CD4-positive, alpha-beta T cell treated with Interleukin-15 for 1 hour (primary cell): Measurements from ENCODE around the gene KIAA1328.

Source experiments
- DNase-seq: peaks from one replicate; pipeline ENCODE4 v3.0.0-alpha.2; 2020

Gene KIAA1328

DNA sequence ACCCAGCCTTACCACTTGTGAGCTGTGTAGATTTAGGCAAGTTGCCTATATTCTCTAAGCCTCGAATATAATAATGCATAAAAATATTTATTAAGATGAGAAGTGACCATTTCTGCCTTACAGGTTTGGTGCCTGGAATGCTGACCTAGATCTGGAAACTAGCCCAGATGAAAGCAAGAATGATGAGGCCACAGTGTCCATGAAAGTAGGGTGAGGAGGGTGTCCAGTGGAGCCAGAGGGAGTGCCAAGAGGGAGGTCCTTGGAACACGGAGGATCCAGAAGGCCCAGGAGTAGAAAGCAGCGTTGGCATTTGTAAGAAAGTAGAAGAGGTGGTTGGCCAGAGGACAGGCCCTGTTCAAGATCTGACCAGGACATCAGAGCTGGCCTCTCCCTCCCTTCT, 402.3 kb downstream of the KIAA1328 start:
- DNase-seq: no peak

DNA sequence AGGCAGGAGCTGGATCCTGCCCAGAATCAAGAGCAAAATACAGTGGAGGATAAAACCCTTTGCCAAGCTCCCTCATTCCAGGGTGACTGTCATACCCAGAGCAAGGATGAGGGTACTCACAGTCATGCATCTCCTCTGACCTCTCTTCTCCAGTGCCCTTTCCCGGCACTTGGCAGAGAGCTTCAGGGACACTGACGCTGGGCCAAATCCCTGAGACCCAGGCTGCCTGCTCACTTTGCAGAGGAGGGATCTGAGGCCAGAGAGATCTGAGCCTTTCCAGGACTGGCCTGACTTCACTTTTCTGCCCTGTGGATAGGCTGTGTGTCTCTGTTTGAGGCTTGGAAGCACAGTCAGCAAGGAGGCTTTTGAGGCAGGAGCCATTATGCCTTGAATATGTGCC, 406.7 kb downstream of the KIAA1328 start:
- no peak for DNase-seq

DNA sequence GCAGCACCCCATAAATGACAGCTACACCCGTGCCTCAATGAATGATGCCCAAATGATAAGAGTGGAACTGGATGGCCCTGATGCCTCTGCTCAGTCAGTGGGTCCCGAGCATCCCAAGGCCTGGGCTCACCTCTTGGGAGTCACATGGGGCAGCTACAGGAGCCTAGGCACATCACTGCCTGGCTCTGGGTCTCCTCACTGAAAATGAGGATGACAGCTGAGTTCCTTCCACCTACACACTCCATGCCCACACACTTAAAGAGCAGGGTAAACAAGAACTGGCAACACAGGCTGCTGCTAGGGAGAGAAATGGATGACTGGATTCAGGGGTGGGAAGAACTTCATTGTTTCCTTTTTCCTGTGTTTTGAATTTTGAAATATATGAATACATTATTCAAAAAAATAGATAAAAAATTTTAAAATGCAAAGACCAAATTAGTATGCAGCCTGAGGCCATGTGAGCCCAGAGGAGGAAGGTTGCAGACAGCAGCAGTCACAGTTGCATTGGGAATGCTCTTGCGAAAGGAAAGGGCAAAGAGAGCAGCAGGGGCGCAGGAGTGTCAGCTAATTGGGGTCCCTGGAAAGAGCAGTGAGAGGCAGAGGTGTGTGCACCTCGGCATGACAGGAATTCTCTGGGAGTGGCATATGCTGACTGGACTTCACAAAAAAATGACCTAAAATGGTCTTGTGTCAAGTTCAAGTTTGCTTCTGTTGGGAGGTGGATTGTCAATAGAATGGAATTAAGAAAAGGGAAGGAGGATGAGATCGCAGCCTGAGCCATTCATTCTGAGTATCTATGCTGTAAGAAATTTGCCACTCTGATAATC, 409.6 kb downstream of the KIAA1328 start:
- DNase-seq: no peak

DNA sequence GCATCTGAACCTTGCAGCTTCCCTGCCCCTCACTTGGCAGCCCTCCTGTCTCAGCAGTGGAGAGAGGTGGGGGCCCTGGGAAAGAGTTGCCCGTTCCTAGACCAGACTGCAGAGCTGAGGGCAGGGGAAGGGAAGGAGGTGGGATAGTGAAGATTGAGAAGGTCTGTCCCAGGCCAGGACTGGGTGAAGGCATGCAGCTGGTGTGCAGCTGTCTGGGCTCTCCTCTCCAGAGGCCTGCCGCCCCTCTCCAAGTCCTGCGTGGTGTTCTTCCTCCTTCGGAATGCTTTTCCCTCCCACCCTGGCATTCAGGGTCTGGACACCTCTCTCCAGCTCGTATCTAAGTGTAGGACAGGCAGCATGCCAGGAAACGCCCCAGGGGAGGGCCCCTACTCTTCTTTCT, 413.2 kb downstream of the KIAA1328 start:
- no peak for DNase-seq

DNA sequence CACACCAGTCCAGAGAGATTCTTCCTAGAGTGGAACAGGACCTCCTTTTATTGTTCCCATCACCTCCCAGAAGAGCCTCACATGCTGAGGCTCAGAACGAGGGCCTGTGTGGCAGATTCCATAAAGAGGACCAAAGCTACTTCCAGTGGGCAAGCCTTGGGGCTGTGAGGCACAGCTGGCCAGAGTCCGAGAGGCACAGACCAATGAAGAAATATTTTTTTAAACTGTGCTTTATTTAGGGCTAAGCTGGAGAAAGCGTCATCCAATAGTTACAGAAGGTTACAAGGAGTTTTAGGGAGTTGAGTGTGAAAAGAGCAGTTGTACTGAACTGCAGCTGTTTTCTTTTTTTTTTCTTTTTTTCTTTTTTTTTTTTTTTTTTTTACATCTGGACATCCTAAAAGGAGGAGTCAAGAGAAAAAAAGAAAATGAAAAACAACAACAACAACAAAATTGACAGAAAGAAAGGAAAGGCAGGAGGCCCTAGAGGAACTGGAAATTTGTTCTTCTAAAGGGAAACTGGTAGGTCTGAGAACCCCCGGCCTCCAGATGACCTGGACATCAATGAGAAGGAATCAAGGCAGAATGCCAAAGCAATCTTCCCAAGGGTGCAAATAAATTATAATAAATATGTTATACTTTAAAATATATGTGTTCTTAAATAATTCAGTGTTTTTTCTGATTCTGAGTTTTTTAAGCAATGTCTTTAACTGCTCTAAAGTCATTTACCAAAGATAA, 414.1 kb downstream of the KIAA1328 start:
- DNase-seq: no peak

DNA sequence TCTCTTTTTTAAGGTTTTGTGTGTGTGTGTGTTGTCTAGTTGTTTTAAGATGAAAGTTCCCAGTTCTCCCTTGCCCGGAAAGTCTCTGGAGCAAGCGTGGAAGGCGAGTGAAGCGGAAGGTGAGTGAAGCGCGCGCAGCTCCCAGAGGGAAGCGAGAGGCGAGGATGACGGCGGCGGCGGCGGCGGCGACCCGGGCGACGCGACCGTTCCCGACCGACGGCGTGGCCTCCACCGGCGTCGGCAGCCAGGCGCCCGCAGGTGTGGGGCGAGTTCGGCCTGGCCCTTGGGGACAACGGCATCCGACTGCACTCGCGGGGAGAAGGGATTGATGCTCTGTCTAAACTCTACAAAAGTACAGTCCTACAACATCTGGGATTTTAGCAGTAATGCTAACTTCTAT, 414.8 kb downstream of the KIAA1328 start:
- no peak for DNase-seq

DNA sequence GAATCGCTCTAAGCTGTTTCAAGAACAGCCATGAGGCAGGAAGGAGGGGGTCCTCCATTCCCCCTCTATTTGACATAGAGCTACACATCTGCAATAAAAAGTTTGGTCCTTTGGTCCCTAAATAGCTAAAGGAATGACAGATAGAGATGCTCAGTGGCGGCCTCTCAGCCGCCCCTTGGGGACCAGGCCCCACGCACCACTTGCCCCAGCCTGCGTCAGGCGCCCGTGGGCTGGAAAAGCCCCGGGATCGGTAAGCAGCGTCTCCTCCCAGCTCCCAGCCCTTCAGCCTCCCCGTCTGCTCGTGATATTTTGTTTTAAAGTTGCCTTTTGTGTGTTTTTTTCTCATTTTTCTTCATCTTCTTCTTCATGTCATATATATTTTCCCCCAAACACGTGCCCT, 415.7 kb downstream of the KIAA1328 start:
- no peak for DNase-seq

DNA sequence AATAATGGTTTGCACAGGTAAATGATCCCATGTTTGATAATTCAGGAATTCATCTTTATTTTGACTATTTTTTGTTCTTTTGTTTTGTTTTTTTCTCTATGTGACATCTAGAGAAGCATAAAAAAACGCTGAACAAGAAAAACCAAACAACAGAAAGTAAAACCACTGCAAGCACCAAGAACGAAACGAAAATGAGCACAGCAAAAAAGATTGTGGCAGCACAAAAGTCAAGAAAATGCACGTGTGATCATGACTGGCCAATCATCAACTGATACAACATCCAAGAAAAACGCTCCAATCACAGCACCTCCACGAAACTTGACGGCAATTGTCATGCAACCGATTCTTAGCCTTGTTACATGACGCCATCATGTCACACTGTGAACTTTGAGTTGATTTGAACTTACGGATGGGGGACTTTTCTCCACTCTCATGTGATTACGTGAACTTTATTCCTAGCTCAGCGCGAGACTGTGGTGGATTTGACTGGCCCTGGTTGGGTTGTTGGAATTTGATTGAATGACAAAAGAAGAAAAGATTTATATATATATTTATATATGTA, 417.9 kb downstream of the KIAA1328 start:
- DNase-seq: no peak

DNA sequence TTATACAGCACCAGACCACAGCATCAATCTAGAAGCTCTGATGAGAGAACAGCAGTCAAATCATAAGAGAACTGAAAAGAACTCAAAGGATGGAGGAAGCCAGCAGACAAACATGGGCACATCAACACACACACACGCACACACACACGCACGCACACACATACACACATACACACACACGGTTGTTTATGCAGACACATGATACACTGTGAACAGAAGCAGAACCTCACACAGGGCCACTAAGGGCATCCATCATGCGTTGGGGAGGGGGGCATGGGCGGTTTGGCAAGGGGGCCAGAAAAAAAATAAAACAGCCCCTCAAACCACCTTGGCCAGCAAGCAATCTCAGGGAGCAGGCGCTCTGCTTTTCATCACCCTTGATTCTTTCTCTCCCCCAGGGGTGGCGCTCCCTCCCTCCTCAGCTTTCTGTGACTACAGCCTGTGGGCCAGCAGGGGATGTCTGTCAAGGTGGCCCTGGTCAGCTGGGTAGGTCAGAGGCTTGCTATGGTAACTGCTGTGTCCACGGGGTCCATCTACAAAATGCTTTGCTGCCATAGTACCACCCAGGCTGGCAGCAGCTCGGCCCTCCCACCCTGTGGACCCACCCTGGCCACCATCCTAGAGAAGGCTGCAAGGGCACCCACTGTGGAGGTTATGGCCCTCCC, 418.7 kb downstream of the KIAA1328 start:
- no peak for DNase-seq

DNA sequence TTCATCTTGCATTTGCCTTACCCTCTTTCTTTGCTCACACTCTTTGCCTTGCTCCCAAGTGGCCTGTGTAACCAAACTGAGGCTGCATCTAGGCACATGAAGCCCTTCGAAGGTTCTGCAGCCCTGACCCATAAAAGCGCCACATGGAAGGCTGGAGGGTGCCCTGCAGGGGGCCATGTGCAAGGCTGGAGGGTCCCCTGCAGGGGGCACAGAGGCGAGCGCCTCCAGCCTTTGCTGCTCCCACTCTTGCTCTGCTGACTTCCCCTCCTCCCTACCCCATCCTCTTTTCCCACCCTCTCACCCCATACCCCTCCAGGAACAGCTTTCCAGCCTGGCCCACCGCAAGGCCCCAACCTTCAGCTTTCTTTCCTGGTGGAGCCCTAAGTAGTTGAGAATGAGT, 419.4 kb downstream of the KIAA1328 start:
- DNase-seq: no peak

DNA sequence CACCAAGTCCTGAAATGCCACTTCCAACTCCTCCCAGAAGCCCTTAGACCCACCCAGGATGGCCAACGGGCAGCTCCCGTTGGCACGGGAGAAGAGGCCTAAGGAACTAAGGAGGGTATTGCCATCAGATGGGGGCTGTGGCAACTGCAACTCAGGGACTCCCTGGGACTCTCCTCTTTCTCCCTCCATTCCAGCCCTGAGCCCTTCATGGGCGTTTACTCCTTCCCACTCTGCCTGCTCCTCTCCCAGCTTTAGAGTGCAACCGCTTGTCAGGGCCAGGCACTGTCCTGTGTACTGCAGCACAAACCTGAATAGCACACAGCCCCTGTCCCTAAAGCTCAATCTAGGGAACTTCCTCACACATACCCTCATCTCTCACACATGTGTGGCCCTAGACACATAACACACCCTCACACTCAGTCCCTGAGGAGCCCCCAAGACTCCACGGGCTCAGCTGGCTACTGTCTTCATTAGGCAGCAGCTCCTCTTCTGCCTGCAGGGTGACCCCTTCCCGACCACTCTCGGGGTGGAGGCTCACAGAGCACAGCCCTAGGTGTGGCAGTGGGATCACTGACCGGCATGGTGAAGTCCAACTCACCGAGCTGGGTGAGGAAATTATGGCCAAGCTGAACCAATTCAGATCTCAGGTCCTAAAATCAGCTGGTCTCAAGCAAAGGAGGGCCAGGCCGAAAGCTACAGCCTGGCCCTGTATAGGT, 420.4 kb downstream of the KIAA1328 start:
- DNase-seq: no peak

DNA sequence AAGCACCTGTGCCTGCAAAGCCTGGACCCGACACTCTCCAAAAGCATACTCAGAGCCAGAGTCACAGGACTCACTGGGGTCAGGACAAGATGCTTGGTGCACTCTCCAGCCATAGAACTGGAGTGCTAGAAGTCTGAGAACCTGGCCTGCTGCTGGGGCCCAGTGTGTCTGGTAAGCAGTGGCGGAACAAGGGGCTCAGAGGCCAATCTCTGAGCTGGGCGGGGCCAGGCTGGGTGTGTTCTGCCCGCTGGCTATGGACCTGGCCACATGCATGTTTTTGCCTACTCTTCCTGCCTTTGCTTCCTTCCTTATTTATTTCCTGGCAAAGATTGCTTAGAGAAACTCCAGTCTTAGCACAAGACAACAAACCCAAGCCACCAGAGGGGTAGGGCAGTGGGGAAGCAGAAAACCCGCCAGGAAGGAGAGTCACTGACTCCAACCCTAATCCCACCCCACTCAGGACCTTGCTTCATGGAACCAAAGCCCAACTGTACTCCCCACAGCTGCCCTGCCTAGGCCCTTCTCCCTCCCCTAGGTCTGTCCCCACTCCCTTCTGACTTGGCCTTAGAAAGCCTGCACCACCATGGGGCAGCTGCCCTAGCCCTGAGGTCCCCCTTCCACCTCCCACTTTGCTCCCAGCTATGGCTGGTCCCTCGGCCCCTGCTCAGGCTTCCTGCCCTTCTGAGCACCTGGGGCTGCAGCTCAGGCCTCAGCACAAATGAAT, 421.1 kb downstream of the KIAA1328 start:
- DNase-seq: no peak

DNA sequence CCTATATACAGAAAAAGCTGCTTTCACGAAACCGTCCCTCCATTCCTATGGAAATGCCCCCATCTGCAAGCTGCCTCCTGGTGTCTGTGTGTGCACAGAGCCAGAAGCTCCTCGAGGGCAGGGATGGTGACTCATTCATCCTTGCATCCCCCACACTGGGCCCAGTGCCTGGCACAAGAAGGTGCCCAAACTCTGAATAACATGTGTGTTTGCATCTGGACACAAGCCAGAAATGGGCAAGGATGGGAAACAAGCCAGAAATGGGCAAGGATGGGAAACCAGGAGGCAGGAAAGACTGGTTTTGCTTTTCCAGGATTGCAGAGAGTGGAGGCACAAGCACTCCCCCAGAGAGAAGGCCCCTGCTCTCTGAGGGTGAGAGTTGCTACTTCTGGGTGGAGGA, 422.8 kb downstream of the KIAA1328 start:
- no peak for DNase-seq

DNA sequence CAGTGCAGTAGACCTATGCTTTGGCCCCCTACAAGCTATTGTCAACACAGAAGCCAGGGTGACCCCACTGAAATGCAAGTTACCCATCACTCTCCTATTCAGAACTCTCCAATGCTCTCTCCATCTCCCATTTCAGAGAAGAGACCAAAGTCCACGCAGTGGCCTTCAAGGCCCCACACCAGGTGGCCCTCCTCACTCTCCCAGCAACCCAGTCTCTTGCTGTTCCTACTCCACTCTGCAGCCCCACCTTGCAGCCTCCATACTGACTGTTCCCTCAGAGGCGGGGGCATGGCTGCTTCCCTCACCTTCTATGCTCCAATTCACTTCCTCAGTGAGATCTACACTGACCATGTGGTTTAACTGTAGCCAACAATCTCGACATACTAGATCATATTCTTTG, 423.4 kb downstream of the KIAA1328 start:
- no peak for DNase-seq

DNA sequence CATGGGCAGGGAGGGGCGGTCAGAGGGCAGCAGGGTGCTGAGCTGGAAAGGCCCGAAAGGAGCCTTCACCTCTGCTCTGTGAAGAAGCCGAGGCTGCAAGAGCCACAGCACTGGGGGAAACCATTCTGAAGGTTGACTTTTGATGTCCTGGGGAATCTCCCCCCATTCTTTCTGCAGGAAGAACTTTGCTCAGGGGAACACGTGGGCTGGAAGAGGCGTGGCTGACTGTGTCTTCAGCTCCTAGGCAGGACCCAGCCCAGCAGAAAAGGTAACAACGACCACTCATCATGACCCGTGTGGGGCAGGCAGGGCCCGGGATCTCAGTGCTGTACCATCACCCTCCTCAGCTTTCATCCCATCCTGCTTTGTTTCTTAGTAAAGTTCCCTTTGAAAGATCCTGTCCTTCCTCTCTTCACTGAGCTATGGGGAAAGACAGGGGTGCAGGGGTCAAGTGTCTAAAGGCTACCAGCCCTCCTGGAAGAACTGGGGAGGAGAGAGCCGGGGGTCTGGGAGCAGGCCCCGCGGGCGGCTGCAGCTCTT, 424.0 kb downstream of the KIAA1328 start:
- no peak for DNase-seq

DNA sequence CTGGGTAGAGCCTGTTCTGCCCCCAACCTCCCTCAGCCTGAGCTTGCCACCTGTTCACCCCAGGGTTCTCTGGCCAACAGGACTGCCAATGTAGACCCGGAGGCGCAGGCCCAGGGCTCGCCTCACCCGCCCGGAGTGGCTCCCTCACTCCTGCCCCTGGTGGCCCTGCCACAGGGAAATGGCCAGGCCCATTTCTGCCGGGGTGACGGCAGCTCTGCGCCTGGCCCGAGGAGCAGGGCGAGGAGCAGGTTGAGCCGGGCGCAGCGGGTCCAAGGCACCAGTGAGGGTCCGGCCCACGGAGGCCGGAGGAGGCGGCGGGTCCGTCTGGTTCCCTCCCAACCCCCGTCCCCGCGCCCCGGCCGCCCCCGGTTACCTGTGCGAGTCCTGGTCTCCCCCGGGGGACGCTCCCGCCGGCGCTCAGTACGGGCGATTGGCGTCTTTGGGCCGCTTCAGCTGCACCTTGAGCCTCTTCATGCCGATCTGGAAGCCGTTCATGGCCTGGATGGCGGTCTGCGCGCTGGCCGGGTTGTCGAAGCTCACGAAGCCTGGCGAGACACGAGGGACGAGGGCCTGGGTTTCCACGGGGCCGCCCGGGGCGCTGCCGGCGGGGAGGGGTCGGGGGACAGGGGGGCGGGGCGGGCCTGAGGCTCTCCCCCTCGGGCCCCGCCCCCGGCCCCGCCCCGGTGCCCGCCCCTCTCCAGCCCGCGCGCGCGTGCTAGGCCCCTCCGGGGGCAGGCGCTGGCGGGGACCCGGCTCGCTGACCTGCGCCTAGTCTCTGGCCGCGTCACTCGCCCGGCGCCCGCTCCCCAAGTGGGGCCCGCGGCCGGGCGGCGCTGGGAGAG, 424.7 kb downstream of the KIAA1328 start:
- DNase-seq: no peak

DNA sequence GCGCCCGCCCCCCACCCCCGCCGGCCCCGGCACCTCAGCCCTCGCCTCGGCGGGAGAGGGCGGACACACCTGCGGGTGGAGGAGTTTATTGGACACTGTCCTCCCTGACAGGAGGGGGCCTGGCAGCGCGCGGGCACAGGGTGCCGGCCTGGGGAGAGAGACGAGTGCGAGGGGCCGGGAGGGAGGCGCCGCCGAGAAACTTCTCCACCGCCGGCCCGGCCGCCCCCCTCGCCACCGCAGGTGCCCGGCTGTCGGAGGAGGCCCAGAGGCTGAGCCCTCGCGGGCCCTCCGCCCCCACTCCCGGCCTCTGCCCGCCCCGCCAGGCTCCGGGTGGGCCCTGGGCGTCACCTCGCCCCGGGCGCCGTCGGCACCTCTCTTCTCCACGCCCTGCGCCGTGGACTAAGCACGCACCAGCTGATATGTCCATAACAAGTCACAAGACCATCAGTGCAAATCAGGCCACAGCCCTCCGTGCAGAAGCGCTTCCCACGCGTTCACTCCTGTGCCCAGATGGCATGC, 425.4 kb downstream of the KIAA1328 start:
- no peak for DNase-seq

DNA sequence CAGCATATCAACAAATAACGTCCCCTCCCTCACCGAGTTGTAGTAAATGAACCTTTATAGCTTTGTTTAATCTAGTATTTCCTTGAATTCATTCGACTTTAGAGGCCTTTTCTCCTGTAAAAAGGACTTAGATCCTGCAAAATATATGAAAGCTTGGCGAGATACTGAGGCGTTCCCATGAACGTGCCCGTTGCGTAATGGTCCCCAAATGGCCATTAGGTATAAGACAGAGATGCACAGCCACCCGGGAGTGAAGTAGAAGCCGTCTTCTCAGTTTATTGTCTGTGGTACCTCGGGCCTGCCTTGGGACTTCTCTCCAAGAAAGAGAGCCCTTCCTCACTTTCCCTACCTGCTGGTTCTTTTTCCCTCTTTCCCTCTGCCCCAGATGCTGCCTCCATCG, 426.0 kb downstream of the KIAA1328 start:
- DNase-seq: no peak

DNA sequence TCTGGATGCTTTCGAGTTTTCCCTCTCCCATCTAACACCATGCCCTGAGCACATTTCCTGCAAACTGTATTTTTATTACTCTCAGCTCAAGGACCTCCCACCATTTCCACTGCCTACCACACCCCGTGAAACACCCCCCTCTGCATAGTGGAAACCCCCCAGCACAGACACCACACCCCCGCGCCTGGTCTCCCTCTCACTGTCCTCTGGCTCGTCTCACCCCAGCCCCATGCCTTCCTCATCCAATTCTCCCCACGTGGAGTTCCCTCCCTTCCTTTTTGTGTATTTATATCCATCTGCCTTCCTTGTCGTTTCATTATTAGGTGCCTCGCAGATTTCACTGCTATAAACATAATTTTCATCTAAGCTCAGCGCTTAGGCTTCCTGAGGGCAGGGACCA, 429.2 kb downstream of the KIAA1328 start:
- DNase-seq: no peak

DNA sequence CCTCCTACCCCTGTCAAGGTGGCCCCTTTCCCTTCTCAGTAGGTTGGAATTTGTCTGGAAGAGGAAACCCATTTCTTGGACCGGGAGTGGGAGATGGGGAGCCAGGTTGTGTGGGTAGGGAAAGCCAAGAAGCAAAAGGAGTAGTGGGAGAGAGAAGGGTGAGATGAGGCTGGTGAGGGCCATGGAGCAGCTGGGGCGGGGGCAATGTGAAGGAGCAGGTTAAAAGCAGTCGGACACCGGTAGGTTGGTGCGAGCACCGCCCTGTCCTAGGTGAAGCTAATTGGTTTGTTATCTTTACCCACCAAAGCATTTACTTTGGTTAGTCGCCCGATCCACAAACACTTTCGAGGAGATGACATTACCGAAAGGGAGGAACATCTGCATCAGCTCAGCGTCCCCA, 429.9 kb downstream of the KIAA1328 start:
- DNase-seq: no peak

DNA sequence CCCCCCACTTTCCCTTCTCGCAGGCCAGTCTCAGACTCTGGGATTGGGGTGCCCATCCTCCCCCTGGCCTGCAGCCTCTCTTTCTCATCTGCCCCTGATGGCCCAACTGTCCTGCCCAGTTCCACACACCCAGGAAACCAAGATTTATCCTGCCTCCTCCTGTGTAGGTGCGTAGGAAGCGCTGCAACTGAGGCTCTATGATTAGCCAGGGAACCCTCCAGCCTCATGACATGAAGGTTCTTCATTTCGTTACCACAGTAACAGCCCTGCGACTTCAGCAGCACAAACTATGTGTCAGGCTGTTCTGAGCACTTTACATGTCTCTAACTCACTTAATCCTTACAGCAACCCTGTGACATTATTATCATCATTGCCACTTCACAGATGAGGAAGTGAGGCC, 430.8 kb downstream of the KIAA1328 start:
- DNase-seq: no peak
